A673 (cell line): ENCODE data around the gene DOK1. TPM values are rescaled to one million over a fixed set of nuclear protein-coding genes. Genes with fewer than 3 reads are reported as not detected.

Source experiments
- BruUV-seq: library from RNA; stranded (reverse); fragments of 400-500 nt; replicated peaks from 2 replicates; lab custom pipeline; 2021; lab: Mats Ljungman, UMichigan
- CTCF ChIA-PET: fragments of 300-600 bp; sonication (Branson Sonifier 250); formaldehyde crosslinking; loops from one replicate; lab custom pipeline; 2022; ENCODE audit warnings: antibody characterized with exemption; lab: Charles Lee
- POLR2A ChIA-PET: fragments of 300-600 bp; sonication (Branson Sonifier 250); formaldehyde crosslinking; loops from one replicate; lab custom pipeline; 2022; ENCODE audit warnings: antibody characterized with exemption; ENCODE audit not compliant: low non-redundant PET; lab: Charles Lee
- DNase-seq: peaks from one replicate; pipeline ENCODE4 v3.0.0-alpha.2; 2015; ENCODE audit warnings: low spot score
- H3K27ac ChIP-seq: fragments of 200-600 bp; sonication (generic); 2 replicates; pipeline ENCODE4 v1.5.1; 2016; ENCODE audit warnings: mixed run types, low read depth, mild to moderate bottlenecking, mixed read lengths, antibody characterized with exemption, low read length; ENCODE audit not compliant: poor library complexity, severe bottlenecking
- H3K27me3 ChIP-seq: fragments of 200-600 bp; sonication (generic); replicated peaks from 2 replicates; pipeline ENCODE4 v1.6.1; 2017; ENCODE audit warnings: mixed run types, low read depth, mild to moderate bottlenecking, mixed read lengths, antibody characterized with exemption, low read length; ENCODE audit not compliant: insufficient read depth, poor library complexity
- H3K36me3 ChIP-seq: fragments of 200-600 bp; sonication (generic); 2 replicates; pipeline ENCODE4 v1.6.1; 2016; ENCODE audit warnings: mixed run types, mild to moderate bottlenecking, mixed read lengths, antibody characterized with exemption, low read length; ENCODE audit not compliant: insufficient read depth, poor library complexity, severe bottlenecking
- H3K4me1 ChIP-seq: fragments of 200-600 bp; sonication (generic); 2 replicates; pipeline ENCODE4 v1.6.1; 2017; ENCODE audit warnings: mixed run types, mild to moderate bottlenecking, mixed read lengths, antibody characterized with exemption, low read length; ENCODE audit not compliant: insufficient read depth, poor library complexity, severe bottlenecking
- H3K4me3 ChIP-seq: fragments of 200-600 bp; sonication (generic); 2 replicates; pipeline ENCODE4 v1.5.1; 2016; ENCODE audit warnings: low read depth, mixed run types, mild to moderate bottlenecking, mixed read lengths, low read length; ENCODE audit not compliant: poor library complexity, severe bottlenecking
- H3K9me3 ChIP-seq: fragments of 200-600 bp; sonication (generic); 2 replicates; pipeline ENCODE4 v1.6.1; 2016; ENCODE audit warnings: mixed run types, low read depth, mild to moderate bottlenecking, mixed read lengths, antibody characterized with exemption, low read length; ENCODE audit not compliant: poor library complexity, severe bottlenecking
- CTCF ChIP-seq: fragments of 300-800, 200-600 bp; sonication (generic); conservative IDR thresholded peaks from 2 replicates; pipeline ENCODE4 v1.5.1; 2017; ENCODE audit warnings: low read depth, mild to moderate bottlenecking, antibody characterized with exemption, low read length, moderate library complexity, mixed read lengths
- EZH2 ChIP-seq: fragments of 200-600 bp; sonication (generic); IDR thresholded peaks from 2 replicates; pipeline ENCODE4 v1.6.1; 2017; ENCODE audit warnings: borderline replicate concordance, low read depth, mild to moderate bottlenecking, mixed read lengths, antibody characterized with exemption, low read length; ENCODE audit not compliant: poor library complexity, severe bottlenecking
- intact Hi-C: fragments of 100-400 bp; cut with micrococcal nuclease; formaldehyde crosslinking; loops from one replicate; pipeline ENCODE4 v1.10.0; 2022; ENCODE audit not compliant: unreplicated experiment
- total RNA-seq: library from RNA; stranded (reverse); gene quantifications from 2 replicates; pipeline ENCODE4 v1.2.3, GENCODE V29; 2021

The DOK1 gene
- total RNA-seq, 1 experiment from 2014 or later: 20.7 TPM

GRCh38 chr2:74524955-74525716, 29.4 kb upstream of the DOK1 start:
- Histone ChIP-seq H3K27me3 (peaks cover 4% of the 10 kb centered on the region), H3K4me3 (no peak overlapping the region), H3K36me3 (peaks cover 25% of the 10 kb centered on the region), H3K4me1 (peaks cover 8% of the 10 kb centered on the region), H3K9me3 (no peaks in the 10 kb centered on the region), H3K27ac (no peak overlapping the region)
- TF ChIP-seq EZH2 (no peak), CTCF (no peak)
- intact Hi-C loops: no loop called here
- ChIA-PET POLR2A (no interaction called here), CTCF (no interaction called here)
- no peak for DNase-seq
- no TSS peak for BruUV-seq

- TF ChIP-seq EZH2 (no peak), CTCF (no peak)
- Histone ChIP-seq H3K36me3 (peaks cover 25% of the 10 kb centered on the region), H3K4me3 (no peak within 1 kb of the TSS), H3K27ac (no peak within 1 kb of the TSS), H3K9me3 (no peaks in the 10 kb centered on the region), H3K4me1 (peaks cover 11% of the 10 kb centered on the region), H3K27me3 (no peaks in the 10 kb centered on the region)
- intact Hi-C loops: no loop called here
- POLR2A ChIA-PET: no interaction called here
- CTCF ChIA-PET: no interaction called here
- DNase-seq: peak; percentile 44
- no TSS peak for BruUV-seq
Measured at GRCh38 chr2:74525717-74526648, 28.5 kb upstream of the DOK1 start, which contains the start of gene DQX1. DQX1 (minus strand) TSS chr2:74526231; CDS start chr2:74525729, 502 bp downstream.

- CTCF ChIA-PET: no interaction called here
- POLR2A ChIA-PET: no interaction called here
Measured at GRCh38 chr2:74526649-74527230, 27.8 kb upstream of the DOK1 start.

More at GRCh38 chr2:74526649-74527230, 27.8 kb upstream of the DOK1 start:
- Histone ChIP-seq H3K36me3 (peaks cover 25% of the 10 kb centered on the region), H3K4me3 (no peak overlapping the region), H3K9me3 (no peaks in the 10 kb centered on the region), H3K4me1 (peaks cover 16% of the 10 kb centered on the region), H3K27me3 (no peaks in the 10 kb centered on the region), H3K27ac (no peak overlapping the region)
- intact Hi-C loops: no loop called here
- DNase-seq: no peak
- TF ChIP-seq EZH2 (no peak), CTCF (no peak)
- BruUV-seq: no TSS peak
